C1 segment of cervical spinal cord (tissue), 14 donors: ENCODE results near the gene NELFCD.
"Not testable (repeated sequence)": the region's sequence is repeated elsewhere in the genome, so short reads cannot be mapped to it uniquely, and the experiment has no call there.

Experiments
- DNase-seq, 14 donors: peaks; one replicate each; lab custom pipeline; 2025; lab: John Stamatoyannopoulos, UW

The NELFCD gene, protein sequence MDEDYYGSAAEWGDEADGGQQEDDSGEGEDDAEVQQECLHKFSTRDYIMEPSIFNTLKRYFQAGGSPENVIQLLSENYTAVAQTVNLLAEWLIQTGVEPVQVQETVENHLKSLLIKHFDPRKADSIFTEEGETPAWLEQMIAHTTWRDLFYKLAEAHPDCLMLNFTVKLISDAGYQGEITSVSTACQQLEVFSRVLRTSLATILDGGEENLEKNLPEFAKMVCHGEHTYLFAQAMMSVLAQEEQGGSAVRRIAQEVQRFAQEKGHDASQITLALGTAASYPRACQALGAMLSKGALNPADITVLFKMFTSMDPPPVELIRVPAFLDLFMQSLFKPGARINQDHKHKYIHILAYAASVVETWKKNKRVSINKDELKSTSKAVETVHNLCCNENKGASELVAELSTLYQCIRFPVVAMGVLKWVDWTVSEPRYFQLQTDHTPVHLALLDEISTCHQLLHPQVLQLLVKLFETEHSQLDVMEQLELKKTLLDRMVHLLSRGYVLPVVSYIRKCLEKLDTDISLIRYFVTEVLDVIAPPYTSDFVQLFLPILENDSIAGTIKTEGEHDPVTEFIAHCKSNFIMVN

DNA sequence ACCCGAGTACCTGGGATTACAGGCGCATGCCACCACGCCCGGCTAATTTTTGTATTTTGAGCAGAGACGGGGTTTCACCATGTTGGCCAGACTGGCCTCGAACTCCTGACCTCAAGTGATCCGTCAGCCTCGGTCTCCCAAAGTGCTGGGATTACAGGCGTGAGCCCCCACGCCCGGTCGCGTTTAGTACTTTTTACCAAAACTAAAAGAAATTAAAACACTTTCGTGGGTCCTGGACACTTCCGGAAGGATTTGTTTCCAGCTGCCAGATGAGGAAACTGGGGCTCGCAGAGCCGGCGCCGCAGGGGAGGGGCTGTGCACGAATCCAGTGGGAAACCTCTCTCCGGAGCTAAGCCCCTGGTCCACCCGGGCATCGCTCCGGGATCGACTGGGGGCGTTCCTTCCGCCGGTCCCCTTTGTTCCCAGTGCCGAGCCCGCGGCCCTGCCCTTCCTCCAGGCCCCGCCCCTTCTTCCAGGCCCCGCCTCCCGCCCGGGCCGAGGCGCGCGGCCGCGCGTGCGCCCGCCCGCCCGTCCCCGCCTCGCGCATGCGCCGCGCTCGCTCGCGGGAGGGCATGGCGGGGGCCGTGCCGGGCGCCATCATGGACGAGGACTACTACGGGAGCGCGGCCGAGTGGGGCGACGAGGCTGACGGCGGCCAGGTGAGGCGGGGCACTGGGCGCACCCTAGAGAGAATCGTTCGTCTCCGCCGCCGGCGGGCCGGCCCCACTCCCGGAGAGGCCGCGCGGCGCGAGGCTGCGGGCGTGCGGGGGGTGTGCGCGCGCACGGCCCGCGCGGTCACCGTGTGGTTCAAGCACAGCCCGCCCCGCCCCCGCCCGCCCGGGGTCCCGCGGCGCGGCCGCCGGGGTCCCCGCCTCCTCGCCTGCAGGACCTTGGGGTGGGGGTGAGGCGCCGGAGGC lies at the start of gene NELFCD:
TSS of gene NELFCD (plus strand) at position 546 of the 917 bp plus-strand sequence. CDS start at position 600, 54 bp downstream.
- peak in 13 of 14 donors; percentile 53 to 91 (median 73) for DNase-seq

DNA sequence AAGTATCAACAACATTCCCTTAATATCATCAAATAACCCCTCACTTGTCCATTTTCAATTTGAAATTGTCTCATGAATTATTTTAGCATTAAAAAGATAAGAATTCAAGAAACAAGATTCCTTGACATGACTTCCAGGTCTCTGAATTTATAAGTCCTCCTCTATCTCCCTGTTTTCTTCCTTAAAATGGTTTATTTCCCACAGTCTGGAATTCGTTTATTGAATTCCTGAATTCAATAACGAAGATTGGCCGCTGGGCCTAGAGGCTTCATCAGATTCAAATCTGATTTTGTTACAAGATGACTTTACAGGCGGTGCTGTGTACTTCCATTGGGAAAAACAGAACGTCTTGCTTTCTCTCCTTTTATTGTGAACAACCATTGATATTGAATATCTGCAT lies 48.9 kb upstream of the NELFCD start:
- no peak for DNase-seq

DNA sequence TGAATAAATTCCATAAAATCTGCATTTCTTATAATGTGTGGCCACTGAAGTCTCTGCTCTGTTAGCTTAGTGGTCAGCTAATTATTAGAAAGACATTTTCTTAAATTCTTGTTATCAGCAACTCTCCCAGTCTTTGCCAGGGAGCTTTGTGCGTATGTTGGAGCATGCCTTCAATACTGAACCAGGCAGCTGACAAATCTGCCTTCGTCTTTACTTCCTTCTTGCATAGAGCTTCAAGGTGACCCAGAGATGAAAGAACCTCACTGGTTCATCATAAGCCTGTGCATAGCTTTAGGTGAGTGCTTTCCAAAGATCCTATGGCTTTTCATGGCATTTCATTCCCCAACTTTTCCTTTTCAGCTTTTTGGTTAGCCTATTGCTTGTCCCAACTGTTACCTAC lies 43.0 kb upstream of the NELFCD start:
- DNase-seq: no peak

DNA sequence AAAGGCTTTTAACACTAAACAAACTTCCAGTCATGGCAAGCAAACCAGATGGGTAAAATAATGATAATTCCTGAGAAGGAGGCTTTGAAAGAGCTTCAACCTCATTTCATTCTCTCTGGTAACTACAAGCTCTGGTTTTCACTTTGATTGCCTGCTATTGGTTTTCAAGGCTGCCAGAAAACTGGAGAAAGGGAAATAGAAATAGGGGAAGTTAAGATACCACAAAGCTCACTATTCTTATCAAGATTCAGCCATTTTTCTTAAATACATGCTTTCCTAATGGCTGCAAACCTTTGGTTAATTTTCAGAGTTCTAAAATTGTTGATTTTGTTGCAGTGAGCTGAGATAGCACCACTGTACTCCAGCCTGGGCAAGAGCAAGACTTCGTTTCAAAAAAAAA lies 42.5 kb upstream of the NELFCD start:
- no peak for DNase-seq

DNA sequence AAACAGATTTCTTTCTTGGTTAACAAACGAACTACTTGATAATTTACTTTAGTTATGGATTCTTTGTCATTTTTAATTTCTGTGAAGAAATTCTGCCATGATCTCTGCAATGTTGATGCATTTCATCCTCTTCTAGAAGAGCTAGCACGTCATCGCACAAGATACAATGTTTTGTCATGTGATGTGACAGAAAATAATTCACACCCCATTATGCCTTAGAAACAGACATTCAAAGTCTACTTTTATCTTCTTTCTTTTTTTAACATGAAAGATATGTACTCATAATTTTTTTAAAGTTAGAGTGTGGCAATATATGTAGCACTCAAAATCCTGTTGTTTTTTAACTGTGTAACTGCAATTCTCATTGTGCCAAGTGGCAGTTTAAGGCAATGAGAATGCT lies 39.6 kb upstream of the NELFCD start:
- DNase-seq: no peak

DNA sequence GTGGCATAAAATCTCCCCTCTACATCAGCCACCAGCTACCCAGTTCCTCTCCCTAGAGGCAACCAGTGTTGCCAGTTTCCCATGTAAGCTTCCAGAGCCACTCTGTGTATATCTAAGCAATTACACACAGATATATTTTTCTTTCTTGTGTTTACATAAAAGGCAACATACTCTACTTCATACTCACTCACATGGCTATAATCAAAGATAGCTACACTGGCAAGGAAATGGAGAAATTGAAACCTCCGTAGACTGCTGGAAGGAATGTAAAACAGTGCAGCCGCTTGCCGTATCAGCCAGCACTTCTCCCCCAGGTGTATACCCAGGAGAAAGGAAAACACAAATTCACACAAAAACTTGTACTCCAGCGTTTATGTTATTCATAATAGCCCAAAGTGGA lies 38.5 kb upstream of the NELFCD start:
- DNase-seq: no peak

DNA sequence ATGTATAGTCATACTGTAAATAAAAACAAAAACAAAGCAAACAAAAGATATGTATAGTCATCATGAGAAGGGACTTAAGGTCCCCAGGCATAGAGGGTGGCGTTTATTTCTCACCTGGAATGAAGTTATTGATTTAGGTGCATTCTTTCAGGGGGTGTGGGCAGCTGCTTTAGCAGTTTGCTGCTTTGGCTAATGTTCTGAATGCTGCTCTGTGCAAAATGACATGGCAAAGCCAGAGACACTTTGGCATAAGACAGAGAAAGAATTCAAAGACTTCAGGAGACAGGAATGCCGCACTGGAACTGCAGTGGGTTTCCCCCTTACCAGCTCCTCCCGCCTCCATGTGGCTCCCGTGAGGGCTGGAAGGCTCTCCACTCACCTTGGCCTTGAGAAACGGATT lies 36.4 kb upstream of the NELFCD start:
- no peak for DNase-seq

DNA sequence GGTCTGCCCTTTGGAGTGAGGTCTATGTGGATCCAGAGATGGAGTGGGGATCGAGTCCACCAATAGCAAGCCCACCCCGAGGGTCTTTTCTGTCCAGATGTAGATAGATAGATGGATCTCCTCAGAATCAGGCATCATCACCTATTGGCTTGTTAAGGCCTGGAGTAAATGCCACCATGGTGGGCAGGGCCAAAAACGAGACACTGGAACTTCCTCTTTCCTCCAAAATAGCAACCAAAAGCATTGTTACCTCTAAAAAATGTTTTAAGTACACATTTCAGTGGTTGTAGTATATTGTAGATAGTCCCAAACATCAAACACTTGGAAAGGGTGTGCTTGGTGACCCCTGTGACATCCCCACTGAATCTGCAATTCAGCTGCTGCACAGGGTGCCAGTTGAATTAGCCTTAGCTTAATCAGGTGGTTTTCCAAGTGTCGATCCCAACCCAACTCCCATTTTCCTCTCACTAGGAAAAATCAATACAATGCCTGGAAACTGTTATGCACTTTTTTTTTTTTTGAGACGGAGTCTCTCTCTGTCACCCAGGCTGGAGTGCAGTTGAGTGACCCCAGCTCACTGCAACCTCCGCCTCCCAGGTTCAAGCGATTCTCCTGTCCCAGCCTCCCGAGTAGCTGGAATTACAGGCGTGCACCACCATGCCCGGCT lies 35.0 kb upstream of the NELFCD start:
- no peak for DNase-seq

DNA sequence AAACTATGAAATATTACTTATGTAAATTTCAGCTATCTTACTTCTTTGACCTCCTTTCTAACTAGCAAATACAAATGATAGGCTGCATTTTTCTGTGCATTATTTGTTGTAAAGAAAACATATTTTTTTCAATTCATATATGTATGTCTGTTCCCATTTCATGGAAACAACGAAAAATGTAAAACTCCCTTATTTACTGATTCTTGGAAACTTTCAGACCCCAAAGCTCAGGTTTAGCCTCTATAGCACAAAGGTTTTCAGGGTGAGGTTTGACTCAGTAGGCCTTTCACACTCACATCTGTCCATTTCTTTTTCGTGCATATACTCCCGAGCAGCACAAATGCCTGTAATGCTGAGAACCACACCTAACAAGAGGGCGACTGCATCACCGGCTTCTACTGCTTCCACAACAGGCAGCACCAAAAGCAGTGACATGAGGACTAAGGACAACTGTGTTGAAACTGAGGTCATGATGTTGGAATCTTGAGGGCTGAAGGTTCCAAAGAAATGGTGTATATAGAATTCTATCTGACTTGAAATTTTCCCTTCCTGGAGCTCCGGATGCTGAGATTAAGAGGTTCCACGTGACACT lies 33.2 kb upstream of the NELFCD start:
- not testable (repeated sequence) for DNase-seq

DNA sequence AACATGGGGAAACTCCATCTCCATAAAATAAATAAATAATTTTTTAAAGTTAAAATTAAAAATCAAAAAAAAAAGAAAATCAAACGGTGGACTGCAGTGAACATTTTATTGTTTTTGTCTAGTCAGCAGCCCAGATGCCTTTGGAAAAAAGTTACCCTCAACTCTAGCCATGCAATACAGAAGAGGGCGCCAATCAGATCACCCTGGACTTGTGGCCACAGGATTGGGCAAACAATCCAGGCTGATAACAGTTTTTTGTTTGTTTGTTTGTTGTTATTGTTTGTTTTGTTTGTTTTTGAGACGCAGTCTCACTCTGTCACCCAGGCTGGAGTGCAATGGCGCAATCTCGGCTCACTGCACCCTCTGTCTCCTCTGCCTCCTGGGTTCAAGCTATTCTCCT lies 30.5 kb upstream of the NELFCD start:
- DNase-seq: no peak

DNA sequence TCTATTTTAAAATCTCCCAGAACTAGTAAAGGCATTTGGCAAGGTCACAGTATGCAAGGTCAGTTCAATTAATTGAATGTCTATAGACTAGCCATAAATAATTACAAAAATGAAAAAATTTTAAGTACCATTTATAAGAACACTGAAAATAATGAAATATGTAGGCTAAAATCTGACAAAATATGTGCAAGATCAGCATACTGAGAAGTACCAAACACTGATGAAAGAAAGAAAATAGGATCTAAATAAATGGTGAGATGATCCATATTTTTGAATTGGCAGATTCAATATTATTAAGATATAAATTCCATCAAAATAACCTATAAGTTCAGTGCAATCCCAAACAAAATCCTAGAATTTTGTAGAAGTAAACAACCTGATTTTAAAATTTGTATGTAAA lies 28.0 kb upstream of the NELFCD start:
- no peak for DNase-seq

DNA sequence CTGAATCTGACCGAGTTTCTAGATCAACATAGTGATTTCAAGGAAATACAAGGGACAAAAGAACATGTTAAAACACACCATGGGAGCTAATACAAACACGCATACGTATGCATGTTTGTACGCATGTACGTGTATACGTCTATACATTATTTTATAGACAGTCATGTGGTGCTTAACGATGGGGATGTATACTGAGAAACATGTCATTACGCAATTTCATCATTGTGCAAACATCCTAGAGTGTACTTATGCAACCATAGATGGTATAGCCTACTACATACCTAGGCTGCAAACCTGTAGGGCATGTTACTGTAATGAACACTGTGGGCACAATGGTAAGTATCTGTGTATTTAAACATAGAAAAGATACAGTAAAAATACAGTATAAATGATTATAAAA lies 25.0 kb upstream of the NELFCD start:
- DNase-seq: no peak

DNA sequence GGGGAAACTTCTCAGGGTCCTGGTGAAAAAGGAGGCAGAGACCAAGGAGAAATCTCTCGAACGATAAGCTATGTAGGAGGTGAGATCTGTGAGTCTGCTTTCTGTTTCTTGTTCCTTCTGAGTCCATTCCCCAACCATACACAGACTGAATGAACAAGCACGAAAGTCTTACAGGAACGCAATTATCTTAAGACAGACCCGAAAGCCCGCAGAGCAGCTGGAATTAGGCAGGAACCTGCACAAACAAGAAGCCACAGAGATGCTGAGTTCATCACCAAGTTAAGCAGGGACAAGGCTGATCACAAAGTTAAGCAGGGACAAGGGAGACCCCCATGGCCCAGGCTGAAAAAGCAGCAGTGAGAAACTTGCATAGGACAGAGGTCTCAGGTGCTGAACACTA lies 21.4 kb upstream of the NELFCD start:
- no peak for DNase-seq

DNA sequence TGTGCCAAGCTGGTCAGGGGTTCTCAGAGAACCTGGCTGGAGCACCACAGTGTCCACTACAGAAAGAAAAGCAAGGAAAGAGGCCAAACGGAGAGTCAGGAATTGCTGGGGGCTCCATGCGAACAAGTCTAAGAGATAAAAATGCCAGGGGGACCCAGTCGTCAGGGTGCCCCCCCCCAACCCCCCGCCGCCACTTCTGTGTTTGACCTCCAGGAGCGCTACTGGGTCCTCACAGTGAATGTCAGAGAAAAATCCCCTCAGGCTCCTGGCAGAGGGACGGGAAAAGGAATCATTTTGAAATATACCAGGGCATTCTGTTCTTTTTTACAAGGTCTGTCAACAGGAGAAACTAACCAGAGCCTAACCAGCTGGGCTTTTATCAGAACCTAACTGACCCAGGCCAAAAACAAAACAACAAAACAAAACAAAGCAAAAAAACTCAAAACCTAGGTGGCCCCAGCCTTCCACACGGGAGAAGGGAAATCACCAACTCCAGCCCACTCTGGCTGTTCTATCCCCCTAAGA lies 17.9 kb upstream of the NELFCD start:
- DNase-seq: no peak

DNA sequence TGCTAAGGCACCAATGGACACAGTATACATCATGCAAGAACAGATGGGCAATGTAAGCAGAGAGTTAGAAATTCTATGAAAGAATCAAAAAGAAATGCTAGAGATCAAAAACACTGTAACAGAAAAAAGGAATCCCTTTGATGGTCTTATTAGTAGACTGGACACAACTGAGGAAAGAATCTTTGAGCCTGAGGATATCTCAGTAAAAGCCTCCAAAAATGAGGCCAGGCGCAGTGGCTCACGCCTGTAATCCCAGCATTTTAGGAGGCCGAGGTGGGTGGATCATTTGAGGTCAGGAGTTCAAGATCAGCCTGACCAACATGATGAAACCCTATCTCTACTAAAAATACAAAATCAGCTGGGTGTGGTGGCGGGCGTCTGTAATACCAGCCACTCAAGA lies 17.1 kb upstream of the NELFCD start:
- not testable (repeated sequence) for DNase-seq

DNA sequence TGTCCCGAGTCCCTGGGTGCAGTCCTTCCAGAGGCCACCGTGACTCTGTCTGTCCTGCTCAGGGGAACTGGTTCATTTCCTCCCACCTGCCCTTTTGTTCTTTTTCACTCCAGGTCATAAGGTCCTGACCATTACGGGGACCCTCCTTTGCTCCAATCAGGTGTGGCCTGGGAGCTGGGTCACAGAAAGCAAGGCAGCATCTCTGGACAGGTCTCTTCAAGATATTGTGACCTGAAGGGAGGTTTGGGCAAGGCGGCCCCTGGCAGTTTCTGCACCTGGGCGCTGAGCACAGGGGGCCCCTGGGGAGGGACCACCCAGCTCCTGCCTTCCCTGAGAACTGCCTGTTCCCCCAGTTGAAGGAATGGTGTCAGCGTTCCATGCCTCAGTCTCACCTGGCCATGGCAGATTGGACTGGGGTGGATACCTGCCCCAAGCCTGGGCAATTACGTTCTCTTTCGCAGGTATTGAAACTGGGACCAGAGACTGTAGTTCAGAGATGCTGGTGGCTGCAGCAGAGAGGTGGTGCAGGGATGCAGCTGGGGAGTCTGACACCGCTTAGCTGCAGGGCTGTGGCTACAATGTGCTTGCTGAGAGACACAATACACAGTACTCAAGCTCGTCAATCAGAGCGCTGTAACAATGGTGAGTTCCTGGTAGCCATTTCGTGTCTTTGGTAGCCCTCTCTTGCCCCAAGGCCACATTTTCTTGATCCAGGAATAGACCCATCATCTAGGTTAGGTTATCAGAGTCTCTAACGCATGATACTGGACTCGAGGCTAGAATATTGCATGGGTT lies 15.6 kb upstream of the NELFCD start:
- DNase-seq: no peak

DNA sequence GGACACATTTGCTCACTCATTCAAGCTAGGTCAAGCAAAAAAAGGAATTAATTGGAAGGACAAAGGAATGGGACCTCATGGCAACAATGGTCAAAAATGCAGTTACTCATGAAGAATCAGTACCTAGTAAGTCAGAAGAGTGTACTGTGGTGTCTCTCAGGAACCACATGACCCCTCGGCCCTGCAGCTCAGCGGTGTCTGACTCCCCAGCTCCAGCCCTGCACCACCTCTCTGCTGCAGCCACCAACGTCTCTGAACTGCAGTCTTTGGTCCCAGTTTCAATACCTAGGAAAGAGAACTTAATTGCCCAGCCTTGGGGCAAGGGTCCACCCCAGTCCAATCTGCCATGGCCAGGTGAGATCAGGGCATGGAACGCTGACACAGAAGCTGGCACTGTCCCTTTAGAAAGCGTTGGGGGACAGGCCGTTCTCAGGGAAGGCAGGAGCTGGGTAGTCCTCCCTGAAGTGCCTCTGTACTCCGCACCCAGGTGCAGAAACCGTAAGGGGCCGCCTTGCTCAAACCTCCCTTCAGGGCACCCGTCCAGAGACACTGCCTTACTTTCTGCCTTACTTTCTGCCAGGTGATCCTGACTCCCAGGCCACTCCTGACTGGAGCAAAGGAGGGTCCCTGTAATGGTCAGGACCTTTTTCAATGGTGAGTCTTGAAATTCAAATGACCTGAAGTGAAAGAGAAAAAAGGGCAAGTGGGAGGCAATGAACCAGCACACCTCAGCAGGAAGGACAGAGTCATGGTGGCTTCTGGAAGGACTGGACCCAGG lies 13.2 kb upstream of the NELFCD start:
- DNase-seq: no peak

DNA sequence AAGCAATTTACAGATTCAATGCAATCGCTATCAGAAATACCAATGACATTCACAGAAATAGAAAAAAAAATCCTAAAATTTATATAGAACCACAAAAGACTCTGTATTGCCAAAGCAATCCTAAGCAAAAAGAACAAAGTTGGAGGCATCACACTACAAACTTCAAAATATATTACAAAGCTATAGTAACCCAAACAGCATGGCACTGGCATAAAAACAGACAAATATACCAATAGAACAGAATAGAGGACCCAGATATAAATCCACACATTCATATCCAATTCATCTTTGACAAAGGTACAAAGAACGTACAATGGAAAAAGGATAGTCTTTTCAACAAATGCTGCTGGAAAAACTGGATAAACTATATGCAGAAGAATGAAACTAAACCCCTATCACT lies 11.6 kb upstream of the NELFCD start:
- DNase-seq: no peak

DNA sequence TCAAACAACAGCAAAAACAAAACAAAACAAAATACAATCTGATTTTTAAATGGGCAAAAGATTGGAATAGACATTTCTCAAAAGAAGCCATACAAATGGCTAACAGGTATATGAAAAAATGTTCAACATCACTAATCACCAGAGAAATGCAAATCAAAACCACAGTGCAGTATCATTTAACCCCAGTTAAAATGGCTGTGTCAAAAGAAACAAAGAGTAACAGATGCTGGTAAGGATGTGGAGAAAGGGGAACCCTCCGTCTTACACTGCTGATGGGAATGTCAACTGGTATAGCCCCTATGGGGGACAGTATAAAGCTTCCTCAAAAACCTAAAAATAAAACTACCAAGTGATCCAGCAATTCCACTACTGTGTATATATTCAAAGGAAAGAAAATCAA lies 10.9 kb upstream of the NELFCD start:
- DNase-seq: no peak

DNA sequence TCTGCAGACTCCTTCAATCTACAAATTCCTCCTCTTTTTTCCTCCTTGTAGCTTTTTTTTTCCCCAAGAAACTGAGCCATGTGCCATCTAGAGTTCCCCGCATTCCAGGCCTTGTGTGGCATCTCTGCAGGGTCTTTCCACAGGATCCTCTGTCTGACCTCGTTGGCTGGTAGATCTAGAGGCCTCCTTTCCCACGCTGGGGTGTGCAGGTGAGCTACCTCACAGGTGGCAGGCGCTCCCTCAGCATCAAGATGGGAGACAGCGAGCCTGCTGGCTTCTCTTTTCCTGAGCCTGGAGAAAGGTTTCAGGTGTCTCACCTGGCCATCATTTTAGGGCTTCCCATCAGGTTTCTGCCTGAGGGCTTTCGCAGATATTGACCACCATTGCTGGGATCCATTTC lies 9.6 kb upstream of the NELFCD start:
- DNase-seq: no peak
